Panc1 (cell line): ENCODE measurements around the gene PDE1A. TPM values are rescaled to one million over a fixed set of nuclear protein-coding genes. Genes with fewer than 3 reads are reported as not detected.

ENCODE experiments used
- ATAC-seq: fragments of 200-7000 bp; cut with Tn5 transposase; 2 replicates; pipeline ENCODE4 v1.9.1; 2020; ENCODE audit warnings: mild to moderate bottlenecking, moderate library complexity
- BruUV-seq: library from RNA; stranded (reverse); fragments of 400-500 nt; replicated peaks from 2 replicates; lab custom pipeline; 2021; lab: Mats Ljungman, UMichigan
- CTCF ChIA-PET: fragments of 300-600 bp; sonication (Branson Sonifier 250); formaldehyde crosslinking; loops from one replicate; lab custom pipeline; 2022; ENCODE audit warnings: antibody characterized with exemption; lab: Charles Lee
- POLR2A ChIA-PET: fragments of 300-600 bp; sonication (Branson Sonifier 250); formaldehyde crosslinking; loops from one replicate; lab custom pipeline; 2022; ENCODE audit warnings: antibody characterized with exemption; lab: Charles Lee
- DNase-seq: peaks from one replicate; pipeline ENCODE4 v3.0.0-alpha.2; 2010; ENCODE audit warnings: low read depth, low spot score
- H3K27ac ChIP-seq: 2 replicates; pipeline ENCODE4 v1.5.1; 2011; ENCODE audit warnings: mild to moderate bottlenecking, low read length, inconsistent platforms
- H3K27me3 ChIP-seq: fragments of 200-500 bp; sonication (Bioruptor generic); 2 replicates; pipeline ENCODE4 v1.6.0; 2014; ENCODE audit warnings: low read length, inconsistent platforms; ENCODE audit not compliant: control insufficient read depth, insufficient read depth
- H3K36me3 ChIP-seq: fragments of 200-500 bp; sonication (Bioruptor generic); 2 replicates; pipeline ENCODE4 v1.5.1; 2014; ENCODE audit warnings: inconsistent platforms, mild to moderate bottlenecking, low read length, moderate library complexity; ENCODE audit not compliant: control insufficient read depth, insufficient read depth
- H3K4me1 ChIP-seq: 2 replicates; pipeline ENCODE4 v1.5.1; 2011; ENCODE audit warnings: inconsistent platforms, mild to moderate bottlenecking, low read length, moderate library complexity; ENCODE audit not compliant: control insufficient read depth, insufficient read depth
- H3K4me3 ChIP-seq, 2 experiments: 2 replicates each; pipeline ENCODE4 v1.5.1; 2011 to 2012; ENCODE audit warnings: low read depth in 2 of 2, low read length in 2 of 2, mild to moderate bottlenecking in 2 of 2, inconsistent platforms in 1 of 2, moderate library complexity in 1 of 2
- H3K9me3 ChIP-seq: fragments of 200-500 bp; sonication (Bioruptor generic); 2 replicates; pipeline ENCODE4 v1.5.1; 2014; ENCODE audit warnings: low read depth, mild to moderate bottlenecking, inconsistent platforms, low read length, moderate library complexity; ENCODE audit not compliant: control insufficient read depth, insufficient read depth
- POLR2AphosphoS5 ChIP-seq: IDR thresholded peaks from 2 replicates; pipeline ENCODE4 v1.6.1; 2012; ENCODE audit warnings: mild to moderate bottlenecking, low read depth, low read length, moderate library complexity
- SIN3A ChIP-seq: IDR thresholded peaks from 2 replicates; pipeline ENCODE4 v1.6.1; 2012; ENCODE audit warnings: low read depth, mild to moderate bottlenecking, low read length, moderate library complexity, borderline replicate concordance; ENCODE audit not compliant: insufficient read depth
- TCF7L2 ChIP-seq: IDR thresholded peaks from 2 replicates; pipeline ENCODE4 v1.6.1; 2011; ENCODE audit warnings: mild to moderate bottlenecking, low read depth, low read length, inconsistent platforms
- in situ Hi-C: cut with HindIII; loops from 2 replicates; pipeline ENCODE4 v1.10.0; 2016; ENCODE audit warnings: low sequenced_read_pairs, low pct_unique_long_range_greater_than_20kb
- intact Hi-C: fragments of 100-400 bp; cut with micrococcal nuclease; formaldehyde crosslinking; loops from one replicate; pipeline ENCODE4 v1.10.0; 2022; ENCODE audit not compliant: unreplicated experiment
- total RNA-seq: library from RNA; stranded (reverse); gene quantifications from one replicate; pipeline ENCODE4 v1.2.1, GENCODE V29; 2021; ENCODE audit not compliant: unreplicated experiment
- TF ChIP-seq, protein P1 (sequence below): fragments of 450-650 bp; IDR thresholded peaks from 2 replicates; pipeline ENCODE4 v1.5.1; 2017; ENCODE audit warnings: mild to moderate bottlenecking
- TF ChIP-seq, protein P2 (sequence below), 2 experiments: IDR thresholded peaks; 2 replicates each; pipeline ENCODE4 v1.6.1; 2011 to 2012; ENCODE audit warnings: low read depth in 2 of 2, control low read depth in 1 of 2, low read length in 1 of 2, mild to moderate bottlenecking in 1 of 2, moderate library complexity in 1 of 2; ENCODE audit not compliant: insufficient read depth in 1 of 2

PDE1A gene
- total RNA-seq, 1 experiment from 2014 or later = 0.08 TPM

DNA sequence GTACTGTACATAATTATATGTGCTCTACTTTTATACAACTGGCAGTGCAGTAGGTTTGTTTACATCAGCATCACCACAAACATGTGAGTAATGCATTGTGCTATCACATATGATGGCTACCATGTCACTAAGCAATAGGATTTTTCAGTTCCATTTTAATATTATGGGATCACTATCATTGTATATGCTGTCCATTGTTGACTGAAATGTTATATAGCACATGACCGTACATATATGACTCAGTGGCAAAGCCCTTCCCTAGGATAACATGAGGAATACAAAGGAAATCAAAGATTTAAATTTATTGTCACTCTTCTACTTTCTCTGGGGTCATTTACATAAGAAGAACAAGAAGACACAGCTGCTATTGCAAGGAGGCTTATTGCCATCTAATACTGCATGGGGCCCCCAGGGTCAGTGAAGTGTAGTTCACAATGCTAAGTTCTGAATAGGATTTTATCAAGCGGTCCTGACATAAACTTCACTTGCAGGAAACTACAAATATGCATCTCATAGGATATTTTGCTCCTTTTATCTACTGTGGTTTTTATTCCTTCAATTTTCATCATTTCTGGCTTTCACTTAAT is 21.8 kb downstream of the PDE1A start:
- H3K27me3 ChIP-seq = no peaks in the 10 kb centered on the region
- no peak for DNase-seq
- no peak for TF ChIP-seq SIN3A
- ATAC-seq = no peak
- no peaks in the 10 kb centered on the region for H3K4me1 ChIP-seq
- ChIA-PET CTCF (no interaction called here), POLR2A (no interaction called here)
- H3K9me3 ChIP-seq = no peaks in the 10 kb centered on the region
- no peak overlapping the region for H3K27ac ChIP-seq
- no peak overlapping the region for H3K4me3 ChIP-seq
- BruUV-seq = no TSS peak
- no peaks in the 10 kb centered on the region for H3K36me3 ChIP-seq
- in situ Hi-C loops = no loop called here
- intact Hi-C loops = no loop called here

DNA sequence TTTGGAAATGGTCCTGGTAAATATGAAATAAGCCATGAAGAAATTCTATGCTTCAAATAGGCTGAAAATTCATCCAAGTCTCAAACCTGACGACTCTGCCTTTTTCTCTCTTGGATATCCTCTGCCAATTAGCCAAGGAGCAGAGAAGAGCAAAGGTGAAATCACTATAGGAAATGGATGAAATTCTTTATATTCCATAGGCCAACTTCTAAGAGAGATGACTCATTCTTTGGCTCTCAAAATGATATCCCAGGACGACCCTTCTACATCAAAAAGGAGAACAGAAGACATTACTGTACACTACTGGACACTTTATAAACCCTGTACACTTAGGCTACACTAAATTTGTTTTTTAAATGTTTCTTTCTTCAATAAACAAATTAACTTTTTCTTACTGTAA is 22.7 kb downstream of the PDE1A start:
- no peaks in the 10 kb centered on the region for H3K27me3 ChIP-seq
- ATAC-seq (no peak), DNase-seq (no peak)
- TF ChIP-seq, protein P1, sequence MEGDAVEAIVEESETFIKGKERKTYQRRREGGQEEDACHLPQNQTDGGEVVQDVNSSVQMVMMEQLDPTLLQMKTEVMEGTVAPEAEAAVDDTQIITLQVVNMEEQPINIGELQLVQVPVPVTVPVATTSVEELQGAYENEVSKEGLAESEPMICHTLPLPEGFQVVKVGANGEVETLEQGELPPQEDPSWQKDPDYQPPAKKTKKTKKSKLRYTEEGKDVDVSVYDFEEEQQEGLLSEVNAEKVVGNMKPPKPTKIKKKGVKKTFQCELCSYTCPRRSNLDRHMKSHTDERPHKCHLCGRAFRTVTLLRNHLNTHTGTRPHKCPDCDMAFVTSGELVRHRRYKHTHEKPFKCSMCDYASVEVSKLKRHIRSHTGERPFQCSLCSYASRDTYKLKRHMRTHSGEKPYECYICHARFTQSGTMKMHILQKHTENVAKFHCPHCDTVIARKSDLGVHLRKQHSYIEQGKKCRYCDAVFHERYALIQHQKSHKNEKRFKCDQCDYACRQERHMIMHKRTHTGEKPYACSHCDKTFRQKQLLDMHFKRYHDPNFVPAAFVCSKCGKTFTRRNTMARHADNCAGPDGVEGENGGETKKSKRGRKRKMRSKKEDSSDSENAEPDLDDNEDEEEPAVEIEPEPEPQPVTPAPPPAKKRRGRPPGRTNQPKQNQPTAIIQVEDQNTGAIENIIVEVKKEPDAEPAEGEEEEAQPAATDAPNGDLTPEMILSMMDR = no peak
- TF ChIP-seq POLR2AphosphoS5 (no peak), SIN3A (no peak), TCF7L2 (no peak)
- TF ChIP-seq, protein P2, sequence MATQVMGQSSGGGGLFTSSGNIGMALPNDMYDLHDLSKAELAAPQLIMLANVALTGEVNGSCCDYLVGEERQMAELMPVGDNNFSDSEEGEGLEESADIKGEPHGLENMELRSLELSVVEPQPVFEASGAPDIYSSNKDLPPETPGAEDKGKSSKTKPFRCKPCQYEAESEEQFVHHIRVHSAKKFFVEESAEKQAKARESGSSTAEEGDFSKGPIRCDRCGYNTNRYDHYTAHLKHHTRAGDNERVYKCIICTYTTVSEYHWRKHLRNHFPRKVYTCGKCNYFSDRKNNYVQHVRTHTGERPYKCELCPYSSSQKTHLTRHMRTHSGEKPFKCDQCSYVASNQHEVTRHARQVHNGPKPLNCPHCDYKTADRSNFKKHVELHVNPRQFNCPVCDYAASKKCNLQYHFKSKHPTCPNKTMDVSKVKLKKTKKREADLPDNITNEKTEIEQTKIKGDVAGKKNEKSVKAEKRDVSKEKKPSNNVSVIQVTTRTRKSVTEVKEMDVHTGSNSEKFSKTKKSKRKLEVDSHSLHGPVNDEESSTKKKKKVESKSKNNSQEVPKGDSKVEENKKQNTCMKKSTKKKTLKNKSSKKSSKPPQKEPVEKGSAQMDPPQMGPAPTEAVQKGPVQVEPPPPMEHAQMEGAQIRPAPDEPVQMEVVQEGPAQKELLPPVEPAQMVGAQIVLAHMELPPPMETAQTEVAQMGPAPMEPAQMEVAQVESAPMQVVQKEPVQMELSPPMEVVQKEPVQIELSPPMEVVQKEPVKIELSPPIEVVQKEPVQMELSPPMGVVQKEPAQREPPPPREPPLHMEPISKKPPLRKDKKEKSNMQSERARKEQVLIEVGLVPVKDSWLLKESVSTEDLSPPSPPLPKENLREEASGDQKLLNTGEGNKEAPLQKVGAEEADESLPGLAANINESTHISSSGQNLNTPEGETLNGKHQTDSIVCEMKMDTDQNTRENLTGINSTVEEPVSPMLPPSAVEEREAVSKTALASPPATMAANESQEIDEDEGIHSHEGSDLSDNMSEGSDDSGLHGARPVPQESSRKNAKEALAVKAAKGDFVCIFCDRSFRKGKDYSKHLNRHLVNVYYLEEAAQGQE (IDR thresholded peaks at IDR 0.05; ENCODE audit: insufficient read depth in 1 of 2, low read depth in 2 of 2, low read length in 1 of 2) = no peak
- no peak overlapping the region for H3K4me3 ChIP-seq
- ChIA-PET POLR2A (no interaction called here), CTCF (no interaction called here)
- no peaks in the 10 kb centered on the region for H3K9me3 ChIP-seq
- H3K4me1 ChIP-seq = no peaks in the 10 kb centered on the region
- in situ Hi-C loops (no loop called here), intact Hi-C loops (no loop called here)
- H3K27ac ChIP-seq = no peak overlapping the region
- no TSS peak for BruUV-seq
- H3K36me3 ChIP-seq = no peaks in the 10 kb centered on the region

DNA sequence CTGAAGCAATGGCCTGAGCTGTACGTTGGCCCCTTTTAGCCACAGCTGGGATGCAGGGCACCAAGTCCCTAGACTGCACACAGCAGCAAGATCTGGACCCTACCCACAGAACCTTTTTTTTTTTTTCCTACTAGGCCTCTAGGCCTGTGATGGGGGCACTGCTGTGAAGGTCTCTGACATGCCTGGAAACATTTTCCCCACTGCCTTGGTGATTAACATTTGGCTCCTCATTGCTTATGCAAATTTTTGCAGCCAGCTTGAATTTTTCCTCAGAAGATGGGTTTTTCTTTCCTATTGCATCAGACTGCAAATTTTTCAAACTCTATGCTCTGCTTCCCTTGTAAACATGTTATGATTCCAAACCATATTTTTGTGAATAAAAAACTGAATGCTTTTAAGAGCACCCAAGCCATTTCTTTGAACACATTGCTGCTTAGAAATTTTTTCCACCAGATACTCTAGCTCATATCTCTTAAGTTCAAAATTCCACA is 33.5 kb downstream of the PDE1A start:
- no peak for DNase-seq
- intact Hi-C loops = no loop called here
- POLR2A ChIA-PET = no interaction called here

More for the DNA sequence above, 33.5 kb downstream of the PDE1A start:
- no peaks in the 10 kb centered on the region for H3K4me1 ChIP-seq
- BruUV-seq = no TSS peak
- no peaks in the 10 kb centered on the region for H3K36me3 ChIP-seq
- CTCF ChIA-PET = no interaction called here
- H3K27ac ChIP-seq = no peak overlapping the region
- no peak overlapping the region for H3K4me3 ChIP-seq
- in situ Hi-C loops = no loop called here
- ATAC-seq = no peak
- no peak for TF ChIP-seq POLR2AphosphoS5
- no peak for TF ChIP-seq TCF7L2
- TF ChIP-seq, protein P1 = no peak
- no peak for TF ChIP-seq SIN3A
- TF ChIP-seq, protein P2 (IDR thresholded peaks at IDR 0.05; ENCODE audit: insufficient read depth in 1 of 2, low read depth in 2 of 2, low read length in 1 of 2) = no peak
- no peaks in the 10 kb centered on the region for H3K9me3 ChIP-seq
- no peaks in the 10 kb centered on the region for H3K27me3 ChIP-seq
